ENCODE results near the gene TIMM21.

TIMM21 gene

GRCh38 chr18:74194691-74195090 is 46.4 kb downstream of the TIMM21 start:
- DNase-seq (ENCODE audit: low read depth), result no peak

- DNase-seq (ENCODE audit: low read depth), result peak; percentile 3
Measured at GRCh38 chr18:74196220-74197119, 48.1 kb downstream of the TIMM21 start.

GRCh38 chr18:74197705-74198341 is 49.5 kb downstream of the TIMM21 start:
- no peak for DNase-seq (ENCODE audit: low read depth)

- DNase-seq (ENCODE audit: low read depth), result no peak
Measured at GRCh38 chr18:74198453-74198852, 50.1 kb downstream of the TIMM21 start.

GRCh38 chr18:74200780-74201179 is 52.5 kb downstream of the TIMM21 start:
- DNase-seq (ENCODE audit: low read depth), result no peak

GRCh38 chr18:74203811-74204210 is 55.5 kb downstream of the TIMM21 start:
- DNase-seq (ENCODE audit: low read depth), result no peak

- DNase-seq (ENCODE audit: low read depth), result no peak
Measured at GRCh38 chr18:74204526-74205152, 56.3 kb downstream of the TIMM21 start.

Measured in stimulated activated CD8-positive, alpha-beta memory T cell treated with anti-CD3 and anti-CD28 coated beads, Interleukin-4, amount 100 ng/mL, for 24 hours (primary cell).